ENCODE results near the gene STK26. TPM values are rescaled to one million over a fixed set of nuclear protein-coding genes. Genes with fewer than 3 reads are reported as not detected.

STK26 gene
- total and polyA plus RNA-seq, 2 experiments from 2014 or later = 65.2 to 110 TPM

DNA sequence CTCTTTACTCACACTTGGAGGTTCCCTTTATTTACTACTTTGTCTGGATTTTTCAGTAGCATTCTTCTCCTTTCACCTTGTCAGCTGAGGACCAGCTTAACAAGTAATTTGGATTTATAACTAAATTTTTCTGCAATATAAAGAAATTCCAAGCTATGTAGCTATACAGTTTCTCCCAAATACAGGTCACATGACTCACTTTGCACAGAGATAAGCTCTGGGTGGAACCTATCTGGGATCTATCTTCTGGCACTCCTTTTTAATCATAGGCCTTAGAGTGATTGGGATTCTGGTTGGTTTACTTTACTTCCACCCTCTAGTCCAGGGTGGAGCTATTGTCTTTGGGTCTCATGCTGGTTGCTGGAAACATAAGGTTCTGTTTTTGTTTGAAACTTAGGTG is 34.9 kb upstream of the STK26 start:
- TF ChIP-seq NANOG (IDR thresholded peaks at IDR 0.05; ENCODE audit: borderline replicate concordance) = no peak
- TF ChIP-seq, protein P1, sequence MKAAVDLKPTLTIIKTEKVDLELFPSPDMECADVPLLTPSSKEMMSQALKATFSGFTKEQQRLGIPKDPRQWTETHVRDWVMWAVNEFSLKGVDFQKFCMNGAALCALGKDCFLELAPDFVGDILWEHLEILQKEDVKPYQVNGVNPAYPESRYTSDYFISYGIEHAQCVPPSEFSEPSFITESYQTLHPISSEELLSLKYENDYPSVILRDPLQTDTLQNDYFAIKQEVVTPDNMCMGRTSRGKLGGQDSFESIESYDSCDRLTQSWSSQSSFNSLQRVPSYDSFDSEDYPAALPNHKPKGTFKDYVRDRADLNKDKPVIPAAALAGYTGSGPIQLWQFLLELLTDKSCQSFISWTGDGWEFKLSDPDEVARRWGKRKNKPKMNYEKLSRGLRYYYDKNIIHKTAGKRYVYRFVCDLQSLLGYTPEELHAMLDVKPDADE (IDR thresholded peaks at IDR 0.05) = no peak
- TF ChIP-seq, protein P2, sequence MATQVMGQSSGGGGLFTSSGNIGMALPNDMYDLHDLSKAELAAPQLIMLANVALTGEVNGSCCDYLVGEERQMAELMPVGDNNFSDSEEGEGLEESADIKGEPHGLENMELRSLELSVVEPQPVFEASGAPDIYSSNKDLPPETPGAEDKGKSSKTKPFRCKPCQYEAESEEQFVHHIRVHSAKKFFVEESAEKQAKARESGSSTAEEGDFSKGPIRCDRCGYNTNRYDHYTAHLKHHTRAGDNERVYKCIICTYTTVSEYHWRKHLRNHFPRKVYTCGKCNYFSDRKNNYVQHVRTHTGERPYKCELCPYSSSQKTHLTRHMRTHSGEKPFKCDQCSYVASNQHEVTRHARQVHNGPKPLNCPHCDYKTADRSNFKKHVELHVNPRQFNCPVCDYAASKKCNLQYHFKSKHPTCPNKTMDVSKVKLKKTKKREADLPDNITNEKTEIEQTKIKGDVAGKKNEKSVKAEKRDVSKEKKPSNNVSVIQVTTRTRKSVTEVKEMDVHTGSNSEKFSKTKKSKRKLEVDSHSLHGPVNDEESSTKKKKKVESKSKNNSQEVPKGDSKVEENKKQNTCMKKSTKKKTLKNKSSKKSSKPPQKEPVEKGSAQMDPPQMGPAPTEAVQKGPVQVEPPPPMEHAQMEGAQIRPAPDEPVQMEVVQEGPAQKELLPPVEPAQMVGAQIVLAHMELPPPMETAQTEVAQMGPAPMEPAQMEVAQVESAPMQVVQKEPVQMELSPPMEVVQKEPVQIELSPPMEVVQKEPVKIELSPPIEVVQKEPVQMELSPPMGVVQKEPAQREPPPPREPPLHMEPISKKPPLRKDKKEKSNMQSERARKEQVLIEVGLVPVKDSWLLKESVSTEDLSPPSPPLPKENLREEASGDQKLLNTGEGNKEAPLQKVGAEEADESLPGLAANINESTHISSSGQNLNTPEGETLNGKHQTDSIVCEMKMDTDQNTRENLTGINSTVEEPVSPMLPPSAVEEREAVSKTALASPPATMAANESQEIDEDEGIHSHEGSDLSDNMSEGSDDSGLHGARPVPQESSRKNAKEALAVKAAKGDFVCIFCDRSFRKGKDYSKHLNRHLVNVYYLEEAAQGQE (IDR thresholded peaks at IDR 0.05; ENCODE audit: unreplicated experiment) = no peak
- no peak for TF ChIP-seq STAT1 (IDR thresholded peaks at IDR 0.05; ENCODE audit: unreplicated experiment)
- no peak for TF ChIP-seq EZH2 (IDR thresholded peaks at IDR 0.05; ENCODE audit: low read depth, unreplicated experiment)
- no peak for TF ChIP-seq POLR2AphosphoS5 (IDR thresholded peaks at IDR 0.05; ENCODE audit: low read depth)
- no peak for TF ChIP-seq ZNF331 (CRISPR knock-in tag; IDR thresholded peaks at IDR 0.05; ENCODE audit: low read depth)
- TF ChIP-seq, protein P3, sequence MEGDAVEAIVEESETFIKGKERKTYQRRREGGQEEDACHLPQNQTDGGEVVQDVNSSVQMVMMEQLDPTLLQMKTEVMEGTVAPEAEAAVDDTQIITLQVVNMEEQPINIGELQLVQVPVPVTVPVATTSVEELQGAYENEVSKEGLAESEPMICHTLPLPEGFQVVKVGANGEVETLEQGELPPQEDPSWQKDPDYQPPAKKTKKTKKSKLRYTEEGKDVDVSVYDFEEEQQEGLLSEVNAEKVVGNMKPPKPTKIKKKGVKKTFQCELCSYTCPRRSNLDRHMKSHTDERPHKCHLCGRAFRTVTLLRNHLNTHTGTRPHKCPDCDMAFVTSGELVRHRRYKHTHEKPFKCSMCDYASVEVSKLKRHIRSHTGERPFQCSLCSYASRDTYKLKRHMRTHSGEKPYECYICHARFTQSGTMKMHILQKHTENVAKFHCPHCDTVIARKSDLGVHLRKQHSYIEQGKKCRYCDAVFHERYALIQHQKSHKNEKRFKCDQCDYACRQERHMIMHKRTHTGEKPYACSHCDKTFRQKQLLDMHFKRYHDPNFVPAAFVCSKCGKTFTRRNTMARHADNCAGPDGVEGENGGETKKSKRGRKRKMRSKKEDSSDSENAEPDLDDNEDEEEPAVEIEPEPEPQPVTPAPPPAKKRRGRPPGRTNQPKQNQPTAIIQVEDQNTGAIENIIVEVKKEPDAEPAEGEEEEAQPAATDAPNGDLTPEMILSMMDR (conservative IDR thresholded peaks at IDR 0.05; ENCODE audit: low read depth in 2 of 2) = no peak
- TF ChIP-seq JUNB (IDR thresholded peaks at IDR 0.05; ENCODE audit: unreplicated experiment) = no peak
- TF ChIP-seq CREB1 (CRISPR knock-in tag; IDR thresholded peaks at IDR 0.05; ENCODE audit: low read depth) = no peak
- H3K27ac Mint-ChIP-seq = no peak overlapping the region

DNA sequence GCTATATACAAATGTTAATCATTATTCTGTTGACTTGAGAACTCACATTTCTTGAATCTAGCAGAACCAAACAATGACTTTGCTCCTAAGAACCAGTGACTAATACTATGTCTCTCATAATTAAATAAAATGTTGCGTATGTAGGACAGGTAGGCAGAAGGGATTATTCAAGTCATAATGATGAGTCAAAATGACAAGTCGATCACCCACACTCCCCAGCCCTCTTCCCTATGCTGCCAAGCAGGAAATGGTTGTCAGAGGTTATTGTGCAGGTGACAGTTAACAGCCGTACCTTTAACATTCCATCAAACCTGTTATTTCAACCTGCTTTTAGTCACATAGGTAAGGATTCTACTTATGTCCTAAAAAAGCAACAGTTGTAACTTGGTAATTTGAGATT is 22.0 kb upstream of the STK26 start:
- Mint-ChIP-seq H3K9me3 (no peaks in the 10 kb centered on the region), H3K4me1 (peaks cover 8% of the 10 kb centered on the region; the same call in 1 of the 3 replicates), H3K27ac (no peak overlapping the region), H3K36me3 (ENCODE audit: low read depth) (no peaks in the 10 kb centered on the region), H3K27me3 (ENCODE audit: insufficient read depth, low read depth, poor library complexity) (no peaks in the 10 kb centered on the region), H3K4me3 (no peak overlapping the region)
- DNase-seq (ENCODE audit: low spot score) (no peak), ATAC-seq (no peak)
- no peak overlapping the region for H3K4me3 ChIP-seq
- H3K4me1 ChIP-seq (ENCODE audit: insufficient read depth) = no peaks in the 10 kb centered on the region
- no peaks in the 10 kb centered on the region for H3K36me3 ChIP-seq (ENCODE audit: insufficient read depth)
- no peak overlapping the region for H3K27ac ChIP-seq (ENCODE audit: low read depth)
- no peaks in the 10 kb centered on the region for H4K20me1 ChIP-seq (replicated peaks; ENCODE audit: insufficient read depth)
- H3K9me2 ChIP-seq (ENCODE audit: insufficient read depth) = no peaks in the 10 kb centered on the region
- H2AFZ ChIP-seq = no peak overlapping the region
- H3K79me2 ChIP-seq (replicated peaks; ENCODE audit: insufficient read depth) = no peaks in the 10 kb centered on the region
- no peak overlapping the region for H3K4me2 ChIP-seq
- no peaks in the 10 kb centered on the region for H3F3A ChIP-seq (replicated peaks; ENCODE audit: low read depth)
- H3K27me3 ChIP-seq (ENCODE audit: insufficient read depth) = no peaks in the 10 kb centered on the region
- TF ChIP-seq, protein P4, sequence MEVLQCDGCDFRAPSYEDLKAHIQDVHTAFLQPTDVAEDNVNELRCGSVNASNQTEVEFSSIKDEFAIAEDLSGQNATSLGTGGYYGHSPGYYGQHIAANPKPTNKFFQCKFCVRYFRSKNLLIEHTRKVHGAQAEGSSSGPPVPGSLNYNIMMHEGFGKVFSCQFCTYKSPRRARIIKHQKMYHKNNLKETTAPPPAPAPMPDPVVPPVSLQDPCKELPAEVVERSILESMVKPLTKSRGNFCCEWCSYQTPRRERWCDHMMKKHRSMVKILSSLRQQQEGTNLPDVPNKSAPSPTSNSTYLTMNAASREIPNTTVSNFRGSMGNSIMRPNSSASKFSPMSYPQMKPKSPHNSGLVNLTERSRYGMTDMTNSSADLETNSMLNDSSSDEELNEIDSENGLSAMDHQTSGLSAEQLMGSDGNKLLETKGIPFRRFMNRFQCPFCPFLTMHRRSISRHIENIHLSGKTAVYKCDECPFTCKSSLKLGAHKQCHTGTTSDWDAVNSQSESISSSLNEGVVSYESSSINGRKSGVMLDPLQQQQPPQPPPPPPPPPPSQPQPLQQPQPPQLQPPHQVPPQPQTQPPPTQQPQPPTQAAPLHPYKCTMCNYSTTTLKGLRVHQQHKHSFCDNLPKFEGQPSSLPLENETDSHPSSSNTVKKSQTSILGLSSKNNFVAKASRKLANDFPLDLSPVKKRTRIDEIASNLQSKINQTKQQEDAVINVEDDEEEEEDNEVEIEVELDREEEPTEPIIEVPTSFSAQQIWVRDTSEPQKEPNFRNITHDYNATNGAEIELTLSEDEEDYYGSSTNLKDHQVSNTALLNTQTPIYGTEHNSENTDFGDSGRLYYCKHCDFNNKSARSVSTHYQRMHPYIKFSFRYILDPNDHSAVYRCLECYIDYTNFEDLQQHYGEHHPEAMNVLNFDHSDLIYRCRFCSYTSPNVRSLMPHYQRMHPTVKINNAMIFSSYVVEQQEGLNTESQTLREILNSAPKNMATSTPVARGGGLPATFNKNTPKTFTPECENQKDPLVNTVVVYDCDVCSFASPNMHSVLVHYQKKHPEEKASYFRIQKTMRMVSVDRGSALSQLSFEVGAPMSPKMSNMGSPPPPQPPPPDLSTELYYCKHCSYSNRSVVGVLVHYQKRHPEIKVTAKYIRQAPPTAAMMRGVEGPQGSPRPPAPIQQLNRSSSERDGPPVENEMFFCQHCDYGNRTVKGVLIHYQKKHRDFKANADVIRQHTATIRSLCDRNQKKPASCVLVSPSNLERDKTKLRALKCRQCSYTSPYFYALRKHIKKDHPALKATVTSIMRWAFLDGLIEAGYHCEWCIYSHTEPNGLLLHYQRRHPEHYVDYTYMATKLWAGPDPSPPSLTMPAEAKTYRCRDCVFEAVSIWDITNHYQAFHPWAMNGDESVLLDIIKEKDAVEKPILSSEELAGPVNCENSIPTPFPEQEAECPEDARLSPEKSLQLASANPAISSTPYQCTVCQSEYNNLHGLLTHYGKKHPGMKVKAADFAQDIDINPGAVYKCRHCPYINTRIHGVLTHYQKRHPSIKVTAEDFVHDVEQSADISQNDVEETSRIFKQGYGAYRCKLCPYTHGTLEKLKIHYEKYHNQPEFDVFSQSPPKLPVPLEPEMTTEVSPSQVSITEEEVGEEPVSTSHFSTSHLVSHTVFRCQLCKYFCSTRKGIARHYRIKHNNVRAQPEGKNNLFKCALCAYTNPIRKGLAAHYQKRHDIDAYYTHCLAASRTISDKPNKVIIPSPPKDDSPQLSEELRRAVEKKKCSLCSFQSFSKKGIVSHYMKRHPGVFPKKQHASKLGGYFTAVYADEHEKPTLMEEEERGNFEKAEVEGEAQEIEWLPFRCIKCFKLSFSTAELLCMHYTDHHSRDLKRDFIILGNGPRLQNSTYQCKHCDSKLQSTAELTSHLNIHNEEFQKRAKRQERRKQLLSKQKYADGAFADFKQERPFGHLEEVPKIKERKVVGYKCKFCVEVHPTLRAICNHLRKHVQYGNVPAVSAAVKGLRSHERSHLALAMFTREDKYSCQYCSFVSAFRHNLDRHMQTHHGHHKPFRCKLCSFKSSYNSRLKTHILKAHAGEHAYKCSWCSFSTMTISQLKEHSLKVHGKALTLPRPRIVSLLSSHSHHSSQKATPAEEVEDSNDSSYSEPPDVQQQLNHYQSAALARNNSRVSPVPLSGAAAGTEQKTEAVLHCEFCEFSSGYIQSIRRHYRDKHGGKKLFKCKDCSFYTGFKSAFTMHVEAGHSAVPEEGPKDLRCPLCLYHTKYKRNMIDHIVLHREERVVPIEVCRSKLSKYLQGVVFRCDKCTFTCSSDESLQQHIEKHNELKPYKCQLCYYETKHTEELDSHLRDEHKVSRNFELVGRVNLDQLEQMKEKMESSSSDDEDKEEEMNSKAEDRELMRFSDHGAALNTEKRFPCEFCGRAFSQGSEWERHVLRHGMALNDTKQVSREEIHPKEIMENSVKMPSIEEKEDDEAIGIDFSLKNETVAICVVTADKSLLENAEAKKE (CRISPR knock-in tag; IDR thresholded peaks at IDR 0.05) = no peak

More for the DNA sequence above, 34.9 kb upstream of the STK26 start:
- Histone ChIP-seq H2AFZ (no peak overlapping the region), H3K9me2 (ENCODE audit: insufficient read depth) (no peaks in the 10 kb centered on the region), H3K27ac (ENCODE audit: low read depth) (no peak overlapping the region), H4K20me1 (replicated peaks; ENCODE audit: insufficient read depth) (no peaks in the 10 kb centered on the region), H3K36me3 (ENCODE audit: insufficient read depth) (no peaks in the 10 kb centered on the region), H3K4me1 (ENCODE audit: insufficient read depth) (no peaks in the 10 kb centered on the region), H3F3A (replicated peaks; ENCODE audit: low read depth) (no peaks in the 10 kb centered on the region), H3K4me3 (no peak overlapping the region), H3K79me2 (replicated peaks; ENCODE audit: insufficient read depth) (no peaks in the 10 kb centered on the region), H3K4me2 (no peak overlapping the region), H3K27me3 (ENCODE audit: insufficient read depth) (no peaks in the 10 kb centered on the region)
- DNase-seq (ENCODE audit: low spot score) (no peak), ATAC-seq (no peak)
- Mint-ChIP-seq H3K4me3 (no peak overlapping the region), H3K9me3 (no peaks in the 10 kb centered on the region), H3K27me3 (ENCODE audit: insufficient read depth, low read depth, poor library complexity) (peaks cover 2% of the 10 kb centered on the region), H3K4me1 (peaks cover 14% of the 10 kb centered on the region), H3K36me3 (ENCODE audit: low read depth) (no peaks in the 10 kb centered on the region)

Measured in GM23338 (cell line).